ENCODE data around the gene GFPT2.

The GFPT2 gene

DNA sequence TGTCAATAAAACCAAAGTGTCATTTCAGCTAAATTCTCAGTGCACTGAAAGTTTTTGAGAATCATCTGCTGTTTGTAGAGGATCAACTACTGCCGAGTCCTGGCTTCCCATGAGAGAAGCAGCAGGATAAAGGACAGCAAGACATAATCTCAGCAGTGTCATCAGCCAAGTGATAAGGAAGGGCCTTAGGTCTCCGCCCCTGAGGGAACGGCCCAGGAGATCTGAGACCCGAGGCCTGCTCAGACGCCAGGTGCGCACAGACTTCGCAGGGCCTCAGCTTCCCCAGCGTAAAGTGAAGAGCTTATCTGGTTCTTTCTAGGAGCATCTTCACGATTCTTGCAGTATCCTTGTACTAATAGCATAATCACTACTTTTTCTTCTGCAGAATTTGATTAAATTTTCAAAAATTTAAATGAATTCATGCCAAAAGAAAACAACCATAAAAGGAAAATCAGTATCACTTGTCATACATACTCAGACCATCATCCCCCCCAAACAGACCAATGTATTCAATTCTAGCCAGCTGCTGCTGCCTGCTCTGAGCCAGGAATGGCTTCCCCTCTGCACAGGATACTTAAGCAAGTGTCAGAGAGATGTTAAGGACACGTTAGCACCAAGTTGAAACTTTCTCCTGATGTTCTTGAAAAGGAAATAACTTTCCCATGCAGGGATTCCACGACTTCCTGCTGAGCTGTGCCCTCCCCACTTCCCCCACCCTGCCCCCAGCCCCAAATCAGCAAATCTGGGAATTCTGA is 2.2 kb downstream of the GFPT2 start:
- no peak for DNase-seq

DNA sequence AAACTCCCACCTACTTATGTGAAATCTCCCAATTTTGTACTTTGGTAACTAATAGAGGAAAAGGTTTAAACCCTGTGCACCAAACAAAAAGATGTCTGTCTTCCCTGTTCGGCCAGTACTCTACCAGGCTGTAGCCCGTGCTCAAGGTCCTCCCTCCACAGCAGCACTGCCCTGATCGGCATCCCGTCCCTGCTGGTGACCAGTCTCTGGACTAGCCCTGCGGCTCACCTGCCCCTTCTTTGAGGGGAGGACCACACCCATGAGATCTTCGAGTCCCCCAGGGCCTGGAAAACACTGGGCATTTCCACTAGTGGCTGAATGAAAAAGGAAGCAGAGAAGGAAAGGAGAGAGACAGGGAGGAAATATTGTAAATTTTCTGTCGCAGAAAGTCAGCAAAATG is 2.8 kb downstream of the GFPT2 start:
- no peak for DNase-seq

DNA sequence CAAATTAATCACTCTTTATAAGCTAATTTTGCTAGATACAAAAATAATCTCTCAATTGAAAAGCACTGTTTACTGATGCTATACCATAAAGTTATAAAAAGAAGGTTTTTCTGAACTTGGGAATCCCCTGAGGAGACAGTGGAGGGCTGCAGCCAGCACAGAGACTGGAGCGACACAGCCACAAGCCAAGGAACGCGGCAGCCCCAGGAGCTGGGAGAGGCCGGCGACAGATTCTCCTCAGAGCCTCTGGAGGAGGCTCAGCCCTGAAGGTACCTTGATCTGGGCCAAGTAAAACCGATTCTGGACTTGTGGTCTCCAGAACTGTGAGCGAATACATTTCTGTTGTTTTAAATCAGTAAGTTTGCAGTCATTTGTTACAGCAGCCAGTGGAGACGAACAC is 3.7 kb downstream of the GFPT2 start:
- DNase-seq = no peak

DNA sequence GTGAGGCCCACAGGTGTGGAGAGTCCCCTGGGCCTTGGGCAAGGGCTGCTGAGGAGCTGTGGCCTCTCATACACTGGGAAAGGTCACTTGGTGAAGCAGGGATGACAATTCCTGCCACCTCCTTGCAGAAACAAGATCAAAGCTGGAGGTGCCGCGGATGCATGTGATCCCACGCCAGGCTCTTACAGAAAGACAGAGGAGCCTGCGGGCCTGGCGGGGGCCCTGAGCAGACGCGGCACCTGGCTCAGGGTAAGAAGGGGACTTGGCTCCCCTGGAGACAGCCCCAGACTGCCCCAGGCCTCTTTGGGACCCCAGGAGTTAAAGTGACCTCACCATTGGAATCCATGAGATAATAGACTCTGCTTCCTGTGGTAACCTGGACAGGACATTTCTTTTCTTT is 4.8 kb downstream of the GFPT2 start:
- no peak for DNase-seq

DNA sequence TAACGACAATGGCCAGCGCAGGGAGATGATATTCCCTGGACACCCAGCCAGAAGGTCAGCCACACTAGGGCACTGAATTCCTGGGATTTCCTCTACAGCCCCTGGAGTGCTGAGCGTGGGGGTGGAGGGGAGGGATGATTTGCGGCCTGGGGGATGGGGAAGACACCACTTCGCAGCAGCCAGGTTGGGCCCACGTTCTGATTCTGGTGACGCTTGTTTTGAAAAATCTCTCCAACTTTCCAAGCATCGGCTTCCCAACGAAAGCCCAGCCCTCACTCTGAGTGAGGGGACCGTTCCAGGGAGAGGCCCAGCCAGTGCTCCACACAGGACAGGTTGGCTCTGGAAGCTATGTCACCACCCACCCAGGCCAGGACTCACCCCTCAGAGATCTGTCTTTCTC is 5.4 kb downstream of the GFPT2 start:
- no peak for DNase-seq

DNA sequence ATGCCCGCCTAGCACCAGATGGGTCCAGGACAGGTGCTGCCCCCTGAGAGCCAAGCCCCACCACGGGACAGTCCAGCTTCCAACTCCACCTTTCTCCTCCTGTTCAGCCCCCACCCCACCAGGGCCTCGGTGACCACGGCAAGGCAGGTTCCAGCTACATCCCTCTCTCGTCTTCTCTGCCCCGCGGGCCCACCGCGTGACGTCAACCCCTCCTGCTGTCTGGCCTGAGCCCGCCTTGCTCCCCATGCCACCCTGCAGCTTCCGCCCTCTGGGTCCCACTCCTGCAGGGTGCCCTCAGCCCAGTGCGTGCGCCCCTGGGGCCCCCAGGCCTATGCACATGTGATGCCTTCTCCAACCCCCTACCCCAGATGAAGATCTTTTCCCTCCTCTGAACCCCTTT is 6.8 kb downstream of the GFPT2 start:
- no peak for DNase-seq

DNA sequence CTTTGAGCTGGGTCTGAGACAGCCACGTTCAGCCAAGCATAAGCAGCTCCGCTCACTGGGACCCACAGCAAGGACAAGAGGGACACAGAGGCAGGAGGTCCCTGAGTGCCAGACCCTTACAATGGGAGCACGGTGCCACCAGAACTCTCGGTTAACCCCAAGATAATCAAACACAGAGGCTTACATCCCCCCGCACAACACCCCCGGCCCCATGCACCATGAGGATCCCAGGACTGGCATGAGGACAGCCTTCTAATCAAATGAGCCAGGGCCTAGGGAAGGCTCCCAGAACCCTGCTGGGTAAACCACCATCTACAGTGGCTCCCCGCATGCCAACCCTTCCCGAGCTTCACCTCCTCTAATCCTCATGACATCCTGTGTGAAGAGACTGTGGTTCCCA is 7.4 kb downstream of the GFPT2 start:
- DNase-seq = no peak

DNA sequence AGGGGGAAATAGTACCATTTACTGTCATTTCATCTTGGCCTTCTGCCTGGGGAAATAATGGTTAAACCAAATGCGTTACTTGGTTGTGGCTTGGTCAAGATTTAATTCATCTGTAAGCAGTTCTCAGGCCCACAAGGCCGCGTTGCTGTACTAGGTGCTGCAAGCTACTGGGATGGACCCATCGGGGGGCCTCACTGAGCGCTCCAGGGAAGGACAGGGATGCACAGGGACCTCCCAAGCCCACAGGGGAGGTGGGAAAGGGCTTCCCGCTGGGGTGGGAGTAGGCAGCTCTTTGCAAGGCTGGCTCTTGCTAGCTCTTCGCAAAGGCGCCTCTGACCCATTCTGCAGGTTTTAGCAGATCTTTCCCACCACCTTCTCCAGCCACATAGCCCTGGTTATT is 8.0 kb downstream of the GFPT2 start:
- DNase-seq = no peak

DNA sequence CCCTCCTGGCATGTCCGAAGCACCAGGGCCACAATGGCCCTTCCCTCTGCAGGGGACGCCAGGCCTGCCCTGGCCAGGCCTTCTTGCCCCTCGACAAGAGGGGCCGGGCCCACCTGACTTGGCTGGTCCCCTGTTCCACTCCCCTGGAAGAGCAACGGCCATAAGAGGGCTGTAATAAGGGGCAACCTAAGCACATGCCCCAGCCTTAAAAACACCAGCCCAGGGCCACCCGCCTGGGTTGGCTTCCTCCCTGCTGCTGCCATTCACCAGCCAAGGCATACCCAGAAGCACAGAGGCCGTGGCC is 8.5 kb downstream of the GFPT2 start:
- no peak for DNase-seq

DNA sequence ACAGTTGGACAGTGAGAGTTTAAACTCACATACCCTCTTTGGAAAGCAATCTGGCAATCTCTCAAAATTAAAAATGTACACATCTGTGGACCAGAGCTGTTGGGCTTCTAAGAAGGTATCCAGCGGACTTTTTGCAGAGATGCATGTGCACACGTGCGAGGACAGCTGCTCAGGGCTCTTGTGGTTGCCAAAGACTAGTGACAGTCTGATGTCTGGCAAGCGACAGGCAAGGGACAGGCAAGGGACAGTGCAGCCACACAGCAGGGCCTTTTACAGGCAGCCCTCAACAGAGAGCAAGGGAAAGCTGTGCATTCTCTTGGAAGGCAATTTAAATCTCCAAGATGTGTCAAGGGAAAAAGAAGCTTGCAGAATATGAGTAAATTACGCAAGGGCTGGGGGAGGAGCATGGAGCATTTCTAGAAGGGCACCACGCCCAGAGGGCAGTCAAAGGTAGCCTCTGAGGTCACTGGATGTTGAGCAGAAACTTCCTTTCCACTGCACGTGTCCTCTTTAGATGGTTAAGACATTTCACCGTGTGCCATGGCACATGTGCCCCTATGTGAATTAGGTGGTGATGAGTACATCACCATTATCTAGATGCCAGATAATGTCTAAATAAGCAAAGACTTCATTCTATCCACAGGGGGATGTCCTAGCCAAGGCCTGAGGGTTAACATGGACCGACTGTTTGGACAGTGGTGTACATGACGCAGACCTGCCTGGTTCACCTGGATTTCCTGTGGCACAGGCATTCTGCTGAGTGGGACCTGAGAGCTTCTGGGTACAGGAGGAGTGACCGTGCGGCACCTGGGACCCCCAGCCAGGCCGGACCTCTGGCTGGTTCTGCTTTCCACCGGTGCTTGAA is 9.1 kb downstream of the GFPT2 start:
- no peak for DNase-seq

DNA sequence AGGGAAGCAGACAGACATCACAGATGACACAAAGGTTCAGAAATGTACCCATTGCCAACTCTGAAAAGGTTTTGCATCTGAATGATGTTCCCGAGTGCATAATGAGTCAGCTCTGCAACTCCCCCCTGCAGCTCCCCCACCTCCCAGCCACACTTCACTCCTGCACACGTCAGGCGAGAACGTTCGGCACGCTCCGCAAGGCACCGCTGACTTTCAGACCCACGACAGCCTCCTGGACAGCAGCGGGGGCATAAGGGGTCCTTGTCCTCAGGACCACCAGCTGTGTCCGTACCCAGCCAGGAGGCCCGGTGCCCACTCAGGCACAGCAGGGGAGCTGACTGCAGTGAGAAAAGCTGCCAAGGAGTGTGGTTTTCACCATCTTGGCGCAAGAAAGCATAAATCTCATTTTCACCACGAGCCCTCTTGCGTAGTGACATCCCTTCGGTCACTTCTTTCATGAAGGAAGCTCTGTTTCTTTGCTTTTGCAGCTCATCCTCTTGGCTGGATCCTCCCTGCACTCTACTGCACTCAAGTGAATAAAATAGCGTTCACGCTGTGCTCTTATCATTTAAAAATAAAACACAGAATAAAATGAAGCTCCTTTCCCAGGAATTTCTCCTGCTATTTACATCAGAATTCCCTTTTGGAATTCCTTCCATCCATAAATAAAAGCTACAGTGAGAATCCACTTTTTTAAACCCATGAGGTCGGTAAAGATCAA is 9.9 kb downstream of the GFPT2 start:
- DNase-seq = no peak

DNA sequence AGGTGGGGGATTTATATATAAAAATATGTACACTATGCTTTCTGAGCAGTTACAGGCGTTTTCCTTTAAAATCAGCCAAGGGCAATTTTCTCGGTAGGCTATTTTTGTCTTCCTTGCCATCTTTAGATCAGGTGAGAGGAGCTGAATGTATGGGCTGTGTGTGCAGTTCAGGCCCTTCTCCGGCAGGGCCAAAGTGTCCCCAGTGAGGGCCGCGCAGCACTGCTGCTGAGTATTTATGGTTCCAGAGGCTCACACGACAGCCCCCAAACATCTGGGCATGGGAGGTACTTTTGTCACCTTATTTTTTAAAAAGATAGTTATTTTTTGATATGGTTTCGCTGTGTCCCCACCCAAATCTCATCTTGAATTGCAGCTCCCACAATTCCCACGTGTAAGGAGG is 11.5 kb downstream of the GFPT2 start:
- no peak for DNase-seq

DNA sequence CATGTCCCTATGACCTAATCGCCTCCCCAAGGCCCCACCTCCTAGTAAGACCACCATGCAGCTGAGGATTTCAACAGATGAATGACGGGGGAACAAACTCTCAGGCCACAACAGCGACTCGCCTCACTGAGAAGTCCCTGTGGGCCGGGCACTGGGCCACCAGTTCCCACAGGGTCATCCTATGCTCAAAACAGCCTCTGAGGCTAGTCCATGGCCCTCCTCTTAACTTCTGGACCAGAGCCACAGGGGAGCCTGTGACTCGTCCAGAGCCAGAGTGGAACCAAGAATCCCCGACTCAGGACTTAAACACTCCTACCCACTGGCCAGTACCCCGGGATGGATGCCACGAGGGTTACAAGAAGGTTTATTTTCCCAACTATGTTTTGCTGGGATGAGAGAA is 12.3 kb downstream of the GFPT2 start:
- DNase-seq = no peak

DNA sequence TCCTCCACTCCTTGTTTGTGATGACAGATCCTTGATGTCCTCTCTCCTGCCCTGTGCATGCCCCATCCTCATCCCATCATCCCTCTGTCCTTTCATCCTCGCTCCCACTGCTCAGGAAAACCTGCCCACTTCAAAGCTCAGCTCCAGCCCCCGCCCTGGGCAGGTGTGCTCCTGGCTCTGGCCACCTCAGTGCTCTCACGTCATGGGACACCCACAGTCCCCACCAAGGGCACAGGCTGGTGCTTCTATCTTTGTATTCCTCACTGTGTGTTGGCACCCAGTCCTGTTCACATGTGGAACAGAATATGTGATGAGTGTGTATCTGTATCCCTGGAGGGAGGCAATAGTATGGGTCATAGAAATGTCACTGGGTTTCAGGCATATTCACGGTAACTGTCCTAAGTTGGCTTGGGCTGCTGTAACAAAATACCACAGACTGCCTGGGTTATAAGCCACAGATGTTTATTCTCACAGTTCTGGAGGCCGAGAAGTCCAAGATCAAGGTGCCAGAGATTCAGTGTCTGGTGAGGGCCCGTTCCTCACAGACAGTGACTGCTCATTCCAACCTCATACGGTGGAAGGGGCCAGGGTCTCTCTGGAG is 13.5 kb downstream of the GFPT2 start:
- no peak for DNase-seq

DNA sequence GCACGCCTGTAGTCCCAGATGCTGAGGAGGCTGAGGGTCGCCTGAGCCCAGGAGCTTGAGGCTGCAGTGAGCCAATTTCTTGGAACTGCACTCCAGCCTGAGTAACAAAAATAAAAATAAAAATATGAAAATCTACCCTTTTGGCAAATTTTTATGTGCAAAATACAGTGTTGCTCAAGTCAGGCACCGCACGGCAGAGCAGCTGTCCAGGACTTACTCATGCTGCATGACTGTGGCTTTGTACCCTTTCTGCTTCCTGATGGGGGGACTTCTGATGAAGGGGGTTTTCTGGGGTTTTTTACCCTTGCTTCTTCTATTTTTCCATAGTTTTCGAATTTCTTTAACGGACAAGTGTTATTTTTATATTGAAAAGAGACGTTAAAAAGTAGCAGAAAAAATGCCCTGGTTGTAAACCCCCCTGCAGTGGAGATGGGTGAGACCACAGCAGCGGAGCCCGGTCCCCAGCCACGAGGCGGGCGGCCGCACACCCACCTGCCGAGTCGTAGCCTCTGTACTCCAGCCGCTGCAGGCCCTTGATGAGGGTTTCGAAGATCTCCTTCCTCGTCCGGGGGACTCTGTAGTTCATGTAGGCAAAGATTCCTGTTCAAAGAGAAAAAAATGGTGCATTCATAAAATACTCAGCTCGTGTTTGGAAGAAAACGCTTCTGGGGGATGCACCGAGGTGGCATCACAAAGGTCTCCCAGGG is 15.0 kb downstream of the GFPT2 start:
- no peak for DNase-seq

DNA sequence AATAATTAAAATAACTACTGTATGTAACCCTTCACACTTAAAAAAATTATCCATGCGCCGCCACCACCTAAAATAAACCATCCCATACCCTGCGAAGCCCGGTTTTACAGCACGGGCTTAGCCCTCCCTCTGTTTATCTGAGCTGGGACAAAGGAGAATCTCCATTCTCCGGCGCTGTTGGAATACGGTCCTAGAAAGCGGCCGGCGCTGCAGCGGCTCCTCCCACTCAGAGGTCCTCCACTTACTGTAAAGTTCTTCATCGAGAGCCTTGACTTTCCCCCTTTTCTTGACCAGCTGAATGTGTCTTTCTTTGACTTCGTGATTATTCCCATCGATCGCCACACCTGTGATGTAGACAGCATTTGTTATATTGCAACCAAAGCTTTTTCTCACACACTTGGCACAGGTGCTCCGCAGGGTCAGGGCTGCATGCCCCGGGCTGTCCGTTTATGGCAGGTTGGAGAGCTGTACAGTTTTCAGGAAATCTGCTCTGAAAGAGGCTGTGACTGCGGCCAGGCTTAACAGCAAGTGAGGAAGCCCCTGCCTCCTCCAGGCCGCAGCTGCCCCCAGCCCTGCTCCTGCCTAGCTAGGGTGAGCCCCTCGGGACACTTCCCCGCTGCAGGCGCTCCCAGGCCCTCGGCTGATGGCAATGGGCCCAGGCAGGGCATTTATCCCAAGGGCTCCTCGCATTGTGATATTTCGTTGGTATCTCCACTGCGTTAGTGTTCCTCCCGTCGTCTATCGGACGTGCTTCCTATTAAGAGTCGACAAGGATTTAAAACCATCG is 16.7 kb downstream of the GFPT2 start:
- no peak for DNase-seq

DNA sequence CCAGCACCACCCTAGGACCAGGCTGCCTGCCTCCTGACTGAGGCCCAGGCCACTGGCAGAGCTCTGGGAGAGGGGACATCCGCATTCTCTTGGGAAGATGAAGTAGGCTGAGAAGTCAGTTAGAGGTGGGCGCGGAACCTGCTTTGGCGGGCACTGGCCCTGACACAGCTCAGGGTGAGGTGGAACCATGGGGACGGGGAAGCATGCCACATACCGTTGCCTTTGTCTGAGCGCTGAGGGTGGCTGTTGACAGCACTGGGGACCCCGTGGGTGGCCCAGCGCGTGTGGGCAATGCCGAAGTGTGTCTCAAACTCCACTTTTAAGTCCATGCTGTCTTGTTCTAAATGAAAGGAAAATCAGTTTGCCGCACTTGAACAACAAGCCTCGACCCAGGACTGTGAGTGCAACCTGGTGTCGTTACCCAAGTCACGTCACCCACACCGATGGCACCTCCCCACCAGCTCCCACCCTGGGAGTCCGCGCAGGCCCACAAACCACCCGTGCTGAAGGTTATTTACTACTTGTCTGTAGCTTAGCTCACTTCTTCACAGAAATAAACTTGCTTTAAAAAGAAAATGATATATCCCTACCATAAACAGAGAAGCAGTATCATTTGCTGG is 17.4 kb downstream of the GFPT2 start:
- no peak for DNase-seq

DNA sequence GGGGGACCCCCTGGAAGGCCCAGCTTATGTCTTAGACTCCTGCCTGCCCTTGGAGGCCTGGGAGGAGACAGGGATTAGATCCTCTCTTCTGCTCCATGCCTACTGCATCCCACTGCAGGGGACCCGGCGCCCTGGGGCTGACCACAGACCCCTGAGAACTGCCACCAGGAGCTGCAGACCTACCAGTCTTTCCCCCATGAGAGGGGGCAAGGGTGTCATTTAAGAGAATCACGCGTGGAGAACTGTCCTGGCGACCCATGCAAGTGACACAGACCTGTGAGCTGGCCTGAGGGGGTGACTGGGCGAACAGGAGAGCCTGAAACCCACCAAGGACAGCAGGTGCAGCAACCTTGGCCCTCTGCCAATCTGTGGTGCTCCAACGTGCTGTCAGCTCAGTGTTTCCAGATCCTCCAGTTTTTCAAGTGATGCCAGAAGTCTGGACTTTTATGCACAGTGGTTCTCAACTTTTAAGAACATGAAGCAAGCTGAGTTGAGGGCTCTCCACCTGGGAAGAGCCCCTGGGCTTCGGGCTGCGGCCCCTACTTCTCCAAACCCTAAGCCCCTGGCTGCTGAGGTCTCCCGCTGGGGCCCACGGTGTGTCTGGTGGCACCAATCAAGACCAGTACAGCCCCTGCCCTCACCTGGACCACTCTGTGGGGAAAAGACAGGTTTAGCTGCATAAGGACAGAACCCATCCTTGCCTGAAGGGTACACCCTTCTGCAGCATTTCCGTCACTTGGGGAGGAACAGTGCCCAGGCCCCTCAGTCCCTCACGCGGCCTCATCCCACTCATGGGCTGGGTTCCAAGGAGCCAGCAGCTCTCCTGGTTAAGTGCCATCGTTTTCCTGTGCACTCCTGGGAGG is 18.2 kb downstream of the GFPT2 start:
- no peak for DNase-seq

DNA sequence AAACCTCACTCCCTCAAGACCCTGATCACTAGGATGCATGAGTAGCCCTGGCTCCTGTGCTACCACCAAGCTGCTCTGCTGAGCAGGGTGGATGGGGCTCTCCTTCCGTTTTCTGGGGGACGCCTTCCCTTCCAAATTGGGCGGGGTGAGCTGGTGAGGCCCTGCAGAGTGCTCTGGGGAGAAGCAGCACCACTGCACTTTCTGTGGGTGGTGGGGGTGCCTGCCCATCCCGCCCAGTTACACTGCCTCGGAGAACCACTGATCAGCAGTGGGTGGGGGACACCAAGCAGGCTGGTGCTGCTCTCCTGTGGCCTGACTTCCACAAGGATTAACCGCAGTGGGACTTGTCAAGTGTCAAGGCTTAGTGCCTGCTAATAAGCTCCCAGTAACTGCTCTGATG is 19.0 kb downstream of the GFPT2 start:
- DNase-seq = no peak

DNA sequence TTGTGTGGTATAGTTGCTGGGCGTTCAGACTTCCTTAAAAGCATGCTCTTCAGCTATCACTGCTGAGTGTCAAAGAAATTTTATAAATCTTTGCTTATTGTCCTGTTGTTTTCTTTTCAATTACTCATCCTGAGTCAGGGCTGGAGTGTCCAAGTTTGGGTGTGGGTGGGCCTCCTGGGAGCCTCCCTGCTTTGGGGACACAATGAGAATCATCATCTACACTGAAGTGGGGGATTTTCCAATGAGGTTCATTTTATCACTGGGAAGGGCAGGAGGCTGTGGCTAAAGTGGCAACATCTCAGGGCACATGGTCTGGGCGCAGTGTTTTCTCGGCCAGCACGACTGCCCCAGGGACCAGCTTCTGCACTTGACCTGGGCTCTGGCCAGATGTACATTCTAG is 19.5 kb downstream of the GFPT2 start:
- peak in 1 of 2 experiments; percentile 25 for DNase-seq

DNA sequence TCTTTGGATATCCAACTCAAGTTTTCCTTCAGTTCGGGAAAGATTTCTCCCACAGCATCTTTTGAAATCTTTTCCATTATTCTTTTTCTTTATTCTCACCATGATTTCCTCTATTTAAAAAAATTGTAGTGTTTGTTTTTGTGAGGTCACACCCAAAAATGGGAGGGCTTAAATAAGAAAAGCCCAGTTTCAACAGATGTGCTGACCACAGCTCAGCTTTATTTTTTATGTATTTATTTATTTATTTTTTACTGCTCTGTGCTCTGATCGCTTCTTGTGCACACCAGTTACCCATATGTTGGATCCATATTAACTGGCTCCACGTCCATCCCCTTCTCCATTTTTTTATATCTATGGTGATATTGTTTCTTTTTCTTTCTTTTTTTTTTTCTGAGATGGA is 20.3 kb downstream of the GFPT2 start:
- no peak for DNase-seq
